ENCODE measurements around the gene TECPR2.
A peak's percentile ranks its signal among the peaks of the same experiment; 100 is the strongest.
"Not testable (repeated sequence)": the region's sequence is repeated elsewhere in the genome, so short reads cannot be mapped to it uniquely, and the experiment has no call there.

The TECPR2 gene

DNA sequence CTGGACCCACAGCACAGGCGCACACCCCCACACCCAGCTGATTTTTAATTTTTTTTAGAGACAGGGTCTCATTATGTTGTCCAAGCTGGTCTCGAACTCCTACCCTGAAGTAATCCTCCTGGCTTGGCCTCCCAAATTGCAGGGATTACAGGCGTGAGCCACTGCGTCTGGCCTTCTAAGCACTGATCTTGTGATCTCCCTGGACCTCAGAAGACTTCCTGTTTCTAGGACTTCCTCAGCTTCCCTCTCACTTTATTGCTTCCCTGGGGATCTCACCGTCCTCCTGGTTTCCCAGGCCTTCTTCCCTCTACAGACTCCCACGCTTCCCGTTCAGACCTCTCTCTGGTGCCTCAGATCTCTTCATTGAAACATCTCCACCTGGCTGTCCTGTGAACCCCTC, 29.4 kb upstream of the TECPR2 start:
- DNase-seq: no peak

DNA sequence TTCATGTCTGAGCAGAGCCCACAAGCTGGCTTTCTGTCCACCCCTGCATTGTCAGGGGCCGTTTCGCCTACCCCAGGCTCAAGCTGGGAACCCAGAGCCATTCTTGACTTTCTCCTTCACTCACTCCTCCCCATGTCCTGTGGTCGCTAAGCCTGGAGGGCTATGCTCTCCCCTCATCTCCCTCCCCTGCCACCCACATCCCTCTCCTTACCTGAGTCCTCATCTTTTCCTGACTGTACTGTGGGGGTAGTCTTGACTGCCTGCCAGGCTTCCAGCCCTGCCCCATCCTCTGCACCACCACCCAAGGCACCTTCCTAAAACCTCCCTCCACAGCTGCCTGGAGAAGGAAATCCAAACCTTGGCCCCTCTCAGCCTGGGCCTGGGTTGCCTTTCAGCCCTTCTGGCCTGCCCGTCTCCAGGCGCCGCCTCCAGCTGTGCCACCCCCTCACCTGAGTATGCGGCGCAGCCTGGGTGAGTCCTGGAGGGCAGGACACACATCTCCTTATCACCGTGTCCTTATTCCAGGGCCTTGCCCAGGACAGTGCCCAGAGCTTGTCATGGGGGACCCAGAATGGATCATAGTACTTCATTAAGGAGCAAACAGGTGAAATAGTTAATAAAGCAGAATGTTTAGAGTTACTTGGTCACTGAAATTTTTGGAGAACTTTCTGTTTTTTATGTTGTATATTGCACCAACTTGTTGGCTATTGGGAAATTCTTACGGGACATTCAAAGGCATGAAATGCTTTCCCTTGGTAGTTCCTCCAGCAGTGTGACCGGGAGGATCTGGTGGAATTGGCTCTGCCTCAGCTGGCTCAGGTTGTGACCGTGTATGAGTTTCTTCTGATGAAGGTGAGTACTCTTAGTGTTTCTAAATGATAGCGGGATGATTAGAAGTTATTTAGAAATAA, 28.7 kb upstream of the TECPR2 start:
- DNase-seq: no peak

DNA sequence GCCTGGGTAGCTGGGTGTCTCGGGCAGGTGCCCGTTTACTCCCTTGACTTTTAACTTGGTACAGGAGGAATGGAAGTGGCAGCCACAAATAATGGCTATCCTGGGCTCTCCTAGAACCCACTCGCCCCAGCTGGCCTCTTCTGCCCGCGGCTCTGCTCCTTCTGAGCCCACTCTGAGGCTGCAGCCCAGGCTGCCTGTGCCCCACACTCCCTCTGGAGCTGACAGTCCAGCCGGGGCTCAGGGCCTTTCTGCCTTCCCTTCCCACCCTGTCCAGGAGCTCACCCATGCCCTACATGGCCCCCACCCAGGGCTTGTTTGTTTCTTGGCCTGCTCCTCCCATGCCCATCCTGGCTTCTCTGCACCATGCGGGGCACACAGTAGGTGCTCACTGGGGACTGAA, 27.6 kb upstream of the TECPR2 start:
- DNase-seq: no peak

DNA sequence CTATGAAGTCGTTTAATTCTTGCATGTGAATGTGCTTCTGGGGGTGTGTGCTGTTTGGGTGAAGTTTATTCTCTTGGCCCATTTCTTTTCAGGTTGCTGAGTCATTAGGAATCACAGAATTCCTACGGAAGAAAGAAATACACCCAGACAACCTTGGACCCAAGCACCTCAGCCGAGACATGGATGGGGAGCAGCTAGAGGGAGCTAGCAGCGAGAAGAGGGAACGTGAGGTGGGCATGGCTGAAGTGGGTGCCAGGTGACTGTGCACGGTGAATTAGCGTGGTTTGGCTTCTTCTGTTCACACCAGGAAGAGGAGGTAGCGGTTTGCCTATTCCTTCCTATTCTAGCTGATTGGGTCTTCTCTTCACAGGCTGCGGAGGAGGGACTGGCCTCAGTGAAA, 24.0 kb upstream of the TECPR2 start:
- DNase-seq: no peak

GRCh38 chr14:102341566-102341965, 21.2 kb upstream of the TECPR2 start:
- no peak for DNase-seq

DNA sequence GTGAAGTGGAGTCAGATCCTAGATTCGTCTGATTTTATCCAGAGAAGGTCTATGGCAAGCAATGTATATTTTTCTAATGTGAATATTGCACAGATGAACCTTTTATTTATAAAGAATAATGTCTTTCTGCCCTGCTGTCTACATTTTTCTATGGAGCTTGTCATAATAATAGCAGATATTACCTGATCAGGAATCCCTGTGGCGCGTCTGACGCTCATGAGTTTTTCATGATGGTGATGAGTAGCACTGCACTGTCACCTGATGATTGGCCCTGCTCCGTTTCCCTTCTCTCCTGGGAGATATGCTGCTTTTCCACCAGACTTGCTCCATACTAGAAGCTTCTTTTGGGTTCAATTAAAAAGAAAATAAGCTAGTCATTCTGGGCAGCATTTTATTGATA, 20.5 kb upstream of the TECPR2 start:
- DNase-seq: no peak

DNA sequence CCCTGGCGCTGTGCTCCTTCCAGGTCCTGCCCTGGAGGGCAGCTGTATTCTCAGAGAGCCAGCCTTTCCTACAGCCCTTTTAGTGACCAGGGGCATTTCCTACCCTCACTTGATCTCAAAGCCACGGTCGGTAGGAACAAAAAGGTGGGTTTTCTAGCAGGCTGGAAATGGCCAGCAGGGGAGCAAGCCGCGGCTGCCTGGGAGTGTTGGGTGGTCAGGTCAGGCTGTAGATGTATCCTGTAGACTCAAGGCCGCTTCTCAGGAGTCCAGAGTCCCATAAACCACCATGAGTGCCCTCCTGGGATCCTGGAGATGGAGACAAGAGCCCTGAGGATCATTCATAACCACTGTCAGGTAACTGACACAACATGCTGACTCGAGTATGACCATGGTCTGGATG, 18.7 kb upstream of the TECPR2 start:
- DNase-seq: no peak

- DNase-seq: no peak
Observed at GRCh38 chr14:102344485-102344884, 18.3 kb upstream of the TECPR2 start.

GRCh38 chr14:102345232-102345631, 17.5 kb upstream of the TECPR2 start:
- no peak for DNase-seq

DNA sequence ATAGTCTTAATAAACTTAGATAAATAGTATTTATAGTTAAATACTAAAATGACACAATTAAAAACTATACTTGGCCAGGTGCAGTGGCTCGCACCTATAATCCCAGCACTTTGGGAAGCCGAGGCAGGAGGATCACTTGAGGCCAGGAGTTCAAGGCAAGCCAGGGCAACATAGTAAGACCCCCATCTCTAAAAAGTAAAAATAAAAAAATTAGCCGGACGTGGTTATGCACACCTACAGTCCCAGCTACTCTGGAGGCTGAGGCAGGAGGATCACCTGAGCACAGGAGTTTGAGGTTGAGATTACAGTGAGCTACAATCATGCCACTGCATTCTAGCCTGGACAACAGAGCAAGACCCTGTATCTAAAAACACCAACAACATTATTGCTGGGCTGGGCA, 16.1 kb upstream of the TECPR2 start:
- no peak for DNase-seq

DNA sequence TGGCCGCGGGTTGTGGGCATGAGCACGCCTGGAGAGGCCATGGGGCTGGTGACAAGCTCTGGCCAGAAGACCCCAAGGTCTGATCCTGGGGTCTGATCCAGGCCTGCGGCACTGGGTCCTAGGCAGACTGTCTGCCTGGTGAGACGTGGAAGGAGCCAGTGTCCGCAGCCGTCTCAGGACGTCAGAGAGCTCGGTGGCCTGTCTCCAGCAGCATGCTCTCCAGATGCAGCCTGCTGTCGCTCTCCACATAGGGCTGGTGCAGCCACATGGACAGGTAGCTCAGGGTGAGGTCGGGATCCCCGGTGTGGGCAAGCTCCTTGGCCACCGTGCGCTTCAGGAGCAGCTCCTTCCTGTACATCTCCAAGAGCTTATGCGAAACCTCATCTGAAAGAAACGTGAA, 14.4 kb upstream of the TECPR2 start:
- no peak for DNase-seq

GRCh38 chr14:102351023-102351422, 11.7 kb upstream of the TECPR2 start:
- DNase-seq: no peak

DNA sequence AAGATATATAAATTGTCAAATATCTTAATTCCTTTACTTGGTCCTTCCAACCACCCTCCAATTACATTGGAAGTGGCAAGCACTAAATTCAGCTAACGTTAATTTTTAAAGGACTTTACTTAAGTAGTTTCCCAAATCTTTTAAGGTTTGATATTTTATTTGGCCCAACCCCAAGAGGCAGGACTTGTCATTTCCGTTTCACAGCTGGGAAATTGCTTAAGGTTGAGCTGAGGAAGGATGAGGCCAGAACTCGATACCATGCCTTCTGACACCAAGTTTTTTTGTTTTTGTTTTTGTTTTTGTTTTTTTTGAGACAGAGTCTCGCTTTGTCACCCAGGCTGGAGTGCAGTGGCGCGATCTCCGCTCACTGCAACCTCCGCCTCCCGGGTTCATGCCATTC, 11.1 kb upstream of the TECPR2 start:
- DNase-seq: not testable (repeated sequence)

GRCh38 chr14:102352213-102352612, 10.5 kb upstream of the TECPR2 start:
- DNase-seq: no peak

GRCh38 chr14:102353126-102353619, 9.6 kb upstream of the TECPR2 start:
- no peak for DNase-seq

DNA sequence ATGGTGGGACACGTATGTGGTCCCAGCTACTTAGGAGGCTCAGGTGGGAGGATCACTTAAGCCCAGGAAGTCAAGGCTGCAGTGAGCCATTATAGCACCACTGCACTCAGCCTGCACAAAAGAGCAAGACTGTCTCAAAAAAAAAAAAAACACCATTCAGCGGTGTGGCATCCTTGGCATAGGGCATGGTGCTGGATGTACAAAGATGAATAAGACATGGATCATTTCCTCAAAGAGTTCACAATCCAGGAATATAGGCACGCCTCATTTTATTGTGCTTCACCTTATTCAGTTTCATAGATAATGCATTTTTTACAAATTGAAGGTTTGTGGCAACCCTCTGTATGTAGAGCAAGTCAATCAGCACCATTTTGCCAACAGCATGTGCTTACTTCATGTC, 6.5 kb upstream of the TECPR2 start:
- DNase-seq: no peak

GRCh38 chr14:102359341-102359740, 3.4 kb upstream of the TECPR2 start:
- DNase-seq: no peak

DNA sequence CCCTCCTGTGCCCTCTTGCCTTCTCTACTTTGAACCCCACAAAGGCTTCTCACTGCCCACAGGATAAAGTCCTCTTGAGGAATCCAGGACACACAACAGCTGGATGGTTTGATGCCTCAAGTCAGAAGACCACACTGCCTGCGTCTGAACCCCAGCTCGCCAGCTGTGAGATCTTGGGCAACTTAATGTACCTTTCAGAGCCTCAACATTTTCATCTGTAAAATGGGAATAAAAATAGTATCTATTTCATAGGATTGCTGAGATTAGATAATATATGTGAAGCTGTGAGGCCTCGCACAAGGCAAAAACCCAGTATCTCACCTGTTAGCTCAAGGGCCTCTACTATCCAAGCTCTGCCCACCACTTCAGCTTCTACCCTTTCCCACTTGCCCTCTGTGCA, 2.4 kb upstream of the TECPR2 start:
- no peak for DNase-seq

DNA sequence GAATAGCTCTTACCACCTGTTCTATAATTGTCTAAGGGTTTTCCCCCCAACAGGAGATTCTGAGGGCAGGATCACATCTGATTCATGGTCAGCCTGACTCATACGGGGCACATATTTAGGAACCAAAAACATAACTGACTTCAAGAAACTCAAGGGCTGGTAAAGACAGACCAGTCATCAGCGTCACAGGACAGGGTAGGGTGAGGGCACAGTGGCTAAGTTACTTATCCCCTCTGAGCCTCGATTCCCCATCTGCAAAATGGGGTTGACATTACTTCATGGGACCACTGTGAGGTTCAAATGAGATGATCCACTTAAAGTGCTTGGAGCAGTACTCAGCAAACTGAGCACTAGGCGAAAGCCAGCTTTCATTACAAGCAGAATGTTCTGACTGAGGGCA, 657 bp upstream of the TECPR2 start:
- DNase-seq: peak; percentile 34 to 35

- peak; percentile 11 to 19 for DNase-seq
Observed at GRCh38 chr14:102363182-102363943, 622 bp downstream of the TECPR2 start.

- no peak for DNase-seq
Observed at GRCh38 chr14:102370305-102370809, 7.6 kb downstream of the TECPR2 start.

DNA sequence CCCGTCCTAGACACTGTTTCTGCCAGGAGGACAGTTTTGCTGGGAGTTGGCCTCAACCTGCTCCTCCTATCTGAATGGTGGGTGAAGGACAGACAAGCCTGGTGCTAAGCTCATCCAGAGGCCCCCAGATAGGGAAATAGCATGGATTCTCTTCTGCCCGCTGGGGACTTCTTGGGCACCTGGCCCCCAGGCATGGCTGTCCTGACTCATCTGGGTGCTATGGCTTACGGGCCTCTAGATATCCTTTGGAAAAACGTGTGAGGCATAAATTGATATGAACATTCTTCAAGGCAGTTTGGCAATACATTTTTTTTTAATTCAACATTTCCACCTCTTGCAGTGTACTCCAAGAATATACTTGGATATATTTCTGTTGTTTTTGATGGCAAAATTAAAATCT, 8.6 kb downstream of the TECPR2 start:
- DNase-seq: no peak

DNA sequence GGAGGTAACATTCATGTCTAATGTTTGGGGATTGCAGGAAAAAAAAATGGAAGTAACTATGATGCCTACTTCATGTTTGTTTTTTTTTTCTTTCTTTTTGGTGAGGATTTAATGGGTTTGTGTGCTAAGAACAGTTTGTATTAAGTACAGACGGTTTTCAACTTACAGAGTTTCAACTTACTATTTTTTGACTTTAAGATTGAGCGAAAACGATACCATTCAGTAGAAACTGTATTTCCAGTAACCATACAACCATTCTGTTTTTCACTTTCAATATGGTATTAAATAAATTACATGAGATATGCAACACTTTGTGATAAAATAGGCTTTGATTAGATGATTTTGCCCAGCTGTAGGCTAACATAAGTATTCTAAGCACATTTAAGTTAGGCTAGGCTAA, 10.4 kb downstream of the TECPR2 start:
- DNase-seq: no peak

GRCh38 chr14:102374264-102374663, 11.5 kb downstream of the TECPR2 start:
- DNase-seq: no peak
